Measurements from ENCODE around the gene C2orf49.

- TF ChIP-seq, protein P1, sequence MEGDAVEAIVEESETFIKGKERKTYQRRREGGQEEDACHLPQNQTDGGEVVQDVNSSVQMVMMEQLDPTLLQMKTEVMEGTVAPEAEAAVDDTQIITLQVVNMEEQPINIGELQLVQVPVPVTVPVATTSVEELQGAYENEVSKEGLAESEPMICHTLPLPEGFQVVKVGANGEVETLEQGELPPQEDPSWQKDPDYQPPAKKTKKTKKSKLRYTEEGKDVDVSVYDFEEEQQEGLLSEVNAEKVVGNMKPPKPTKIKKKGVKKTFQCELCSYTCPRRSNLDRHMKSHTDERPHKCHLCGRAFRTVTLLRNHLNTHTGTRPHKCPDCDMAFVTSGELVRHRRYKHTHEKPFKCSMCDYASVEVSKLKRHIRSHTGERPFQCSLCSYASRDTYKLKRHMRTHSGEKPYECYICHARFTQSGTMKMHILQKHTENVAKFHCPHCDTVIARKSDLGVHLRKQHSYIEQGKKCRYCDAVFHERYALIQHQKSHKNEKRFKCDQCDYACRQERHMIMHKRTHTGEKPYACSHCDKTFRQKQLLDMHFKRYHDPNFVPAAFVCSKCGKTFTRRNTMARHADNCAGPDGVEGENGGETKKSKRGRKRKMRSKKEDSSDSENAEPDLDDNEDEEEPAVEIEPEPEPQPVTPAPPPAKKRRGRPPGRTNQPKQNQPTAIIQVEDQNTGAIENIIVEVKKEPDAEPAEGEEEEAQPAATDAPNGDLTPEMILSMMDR (IDR thresholded peaks at IDR 0.05; ENCODE audit: low read depth, low read length): no peak
- TF ChIP-seq EZH2phosphoT487 (IDR thresholded peaks at IDR 0.05; ENCODE audit: low read depth): no peak
These were observed 8.2 kb upstream of the C2orf49 start for GRCh38 chr2:105329197-105329554.
